ENCODE results near the gene QKI. TPM values are rescaled to one million over a fixed set of nuclear protein-coding genes. Genes with fewer than 3 reads are reported as not detected.

QKI gene
- total and polyA plus RNA-seq, 8 donors = 8.0 to 261 (median 32.2) TPM

DNA sequence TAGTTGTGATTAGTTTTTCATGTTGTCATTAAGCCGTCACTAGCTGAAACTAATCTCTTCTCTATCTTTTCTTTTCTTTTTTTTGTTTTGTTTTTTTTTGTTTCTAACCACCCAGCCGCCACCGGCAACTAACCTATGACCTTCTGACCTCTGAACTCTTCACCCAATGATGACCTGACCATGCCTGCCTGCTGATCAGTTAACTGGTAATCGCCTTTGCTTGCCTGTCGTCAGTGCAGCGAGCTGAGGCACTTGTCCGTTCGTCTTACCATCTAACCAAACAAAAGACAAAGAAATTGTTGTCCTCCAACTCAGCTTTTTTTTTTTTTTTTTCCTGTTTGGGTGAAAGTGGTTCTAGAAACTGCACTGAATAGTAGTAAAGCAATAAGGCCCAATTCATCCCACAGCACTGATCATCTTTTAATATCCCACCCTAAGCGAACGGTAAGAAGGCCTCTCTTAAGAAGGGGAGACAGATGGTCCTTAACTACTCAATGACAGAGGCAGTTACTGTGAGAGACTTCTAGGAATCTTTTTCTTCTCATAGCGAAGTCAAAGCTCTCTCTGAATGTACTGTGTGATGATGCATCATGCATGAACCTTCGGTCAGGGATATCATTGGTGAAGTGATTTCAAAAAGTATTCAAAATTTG, 156.2 kb downstream of the QKI start:
- TF ChIP-seq CTCF (IDR thresholded peaks at IDR 0.05) = no peak
- no peak for TF ChIP-seq POLR2A (IDR thresholded peaks at IDR 0.05)
- no peak for TF ChIP-seq EP300 (IDR thresholded peaks at IDR 0.05)
- no peak for TF ChIP-seq POLR2AphosphoS5 (IDR thresholded peaks at IDR 0.05)
- Histone ChIP-seq H3K27me3 (no peaks in the 10 kb centered on the region), H3K27ac (no peak overlapping the region), H3K4me1 (no peaks in the 10 kb centered on the region), H3K9me3 (no peaks in the 10 kb centered on the region), H3K36me3 (peaks cover 5 to 46% (median 32%) of the 10 kb centered on the region in 4 donors), H3K4me3 (no peak overlapping the region)
- WGBS, 5 donors = 88 to 94% (median 92%) methylated on average over 12 of the region's 12 CpGs
- no peak for DNase-seq
- intact Hi-C loops (cut with DNase I; ENCODE audit: low total_unique reads) = no loop called here

DNA sequence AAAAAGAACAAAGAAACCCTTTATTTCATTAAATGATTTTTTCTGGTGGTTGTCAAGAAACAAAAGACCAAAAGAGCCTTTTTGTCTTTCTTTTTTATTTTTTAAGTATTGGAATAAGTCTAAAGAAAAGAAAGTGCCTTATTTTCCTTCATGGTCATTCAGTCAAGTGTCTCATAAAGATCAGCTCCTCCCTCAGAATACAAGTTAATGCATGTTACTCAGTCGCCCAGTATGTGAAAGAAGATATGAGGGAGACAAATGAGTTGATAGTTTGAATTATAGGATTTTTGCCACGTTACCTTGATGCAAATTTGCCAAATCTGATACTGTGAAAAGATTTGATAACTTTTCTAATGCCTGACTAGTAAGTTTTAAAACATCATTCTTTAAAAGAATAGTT, 157.2 kb downstream of the QKI start:
- 80 to 94% (median 88%) methylated on average over 2 of the region's 2 CpGs for WGBS, 5 donors
- intact Hi-C loops (cut with DNase I; ENCODE audit: low total_unique reads) = no loop called here
- H3K27ac ChIP-seq = no peak overlapping the region
- TF ChIP-seq POLR2A (IDR thresholded peaks at IDR 0.05) (no peak), POLR2AphosphoS5 (IDR thresholded peaks at IDR 0.05) (no peak), EP300 (IDR thresholded peaks at IDR 0.05) (no peak), CTCF (IDR thresholded peaks at IDR 0.05) (no peak)
- H3K4me1 ChIP-seq = no peaks in the 10 kb centered on the region
- H3K36me3 ChIP-seq = peaks cover 5 to 36% (median 22%) of the 10 kb centered on the region in 4 donors
- DNase-seq = no peak
- H3K27me3 ChIP-seq = no peaks in the 10 kb centered on the region
- no peak overlapping the region for H3K4me3 ChIP-seq
- H3K9me3 ChIP-seq = no peaks in the 10 kb centered on the region

DNA sequence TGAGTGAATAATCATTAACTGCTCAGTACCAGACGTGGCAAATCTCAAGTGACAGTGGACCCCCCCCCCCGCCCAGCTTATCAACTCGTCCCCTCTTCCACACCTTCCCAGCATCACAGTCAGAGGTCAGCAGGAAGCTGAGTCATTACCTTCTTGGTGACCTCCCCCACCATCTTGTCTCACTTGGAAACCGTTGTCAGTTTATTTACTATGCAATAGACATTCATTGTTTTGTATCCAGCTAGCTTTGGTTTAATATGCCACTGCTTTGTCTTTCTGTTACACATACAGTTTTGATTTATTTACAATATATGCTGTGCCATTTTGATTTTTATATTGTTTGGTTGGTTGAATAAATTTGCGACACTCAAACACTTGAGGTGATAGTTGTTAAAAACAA, 158.1 kb downstream of the QKI start:
- TF ChIP-seq CTCF (IDR thresholded peaks at IDR 0.05) (no peak), POLR2A (IDR thresholded peaks at IDR 0.05) (no peak), EP300 (IDR thresholded peaks at IDR 0.05) (no peak), POLR2AphosphoS5 (IDR thresholded peaks at IDR 0.05) (no peak)
- intact Hi-C loops (cut with DNase I; ENCODE audit: low total_unique reads) = no loop called here
- H3K27me3 ChIP-seq = no peaks in the 10 kb centered on the region
- no peak for DNase-seq
- H3K4me1 ChIP-seq = no peaks in the 10 kb centered on the region
- peaks cover 5 to 32% (median 22%) of the 10 kb centered on the region in 4 donors for H3K36me3 ChIP-seq
- H3K4me3 ChIP-seq = no peak overlapping the region
- no peak overlapping the region for H3K27ac ChIP-seq
- no peaks in the 10 kb centered on the region for H3K9me3 ChIP-seq
- WGBS, 5 donors = 54 to 64% (median 61%) methylated on average over 5 of the region's 5 CpGs

DNA sequence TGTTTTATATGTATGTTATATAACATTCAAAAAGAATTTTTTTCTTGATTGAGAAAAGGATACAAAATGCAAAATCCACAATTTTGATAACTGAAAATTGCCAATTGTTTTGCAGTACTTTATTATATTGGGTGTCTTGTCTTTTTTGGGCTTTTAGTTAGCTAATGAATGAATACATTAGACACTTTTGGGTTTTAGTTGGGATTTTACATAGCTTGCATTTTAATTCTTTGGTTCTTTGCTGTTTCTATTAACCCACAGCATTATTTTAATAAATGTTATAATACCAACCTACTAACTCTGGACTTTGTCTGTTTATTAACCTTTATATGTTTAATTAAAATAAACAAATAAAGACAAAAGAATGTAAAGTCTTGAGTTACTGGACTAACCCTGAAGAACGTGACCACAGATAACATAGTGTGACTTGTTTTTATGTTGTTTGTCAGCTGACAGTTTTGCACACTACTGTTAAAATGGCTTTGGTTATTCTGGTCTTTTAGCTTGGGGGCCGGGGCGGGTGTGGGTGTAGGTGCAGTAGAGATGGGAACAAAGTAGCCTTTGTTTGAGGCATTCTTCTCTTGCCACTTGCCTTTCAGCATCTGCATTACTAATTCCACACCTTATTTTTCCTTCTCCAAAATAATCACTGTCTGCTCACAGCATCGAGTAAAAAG, 159.1 kb downstream of the QKI start:
- Histone ChIP-seq H3K9me3 (no peaks in the 10 kb centered on the region), H3K4me1 (no peaks in the 10 kb centered on the region), H3K36me3 (peaks cover 5 to 32% (median 20%) of the 10 kb centered on the region in 4 donors), H3K4me3 (no peak overlapping the region), H3K27ac (no peak overlapping the region), H3K27me3 (no peaks in the 10 kb centered on the region)
- intact Hi-C loops (cut with DNase I; ENCODE audit: low total_unique reads) = no loop called here
- no peak for DNase-seq
- TF ChIP-seq EP300 (IDR thresholded peaks at IDR 0.05) = no peak
- TF ChIP-seq POLR2AphosphoS5 (IDR thresholded peaks at IDR 0.05) = no peak
- no peak for TF ChIP-seq CTCF (IDR thresholded peaks at IDR 0.05)
- no peak for TF ChIP-seq POLR2A (IDR thresholded peaks at IDR 0.05)
- 61 to 69% (median 66%) methylated on average over 4 of the region's 4 CpGs for WGBS, 5 donors
